Activated naive CD4-positive, alpha-beta T cell treated with anti-CD3 and anti-CD28 coated beads, Interleukin-2, amount 50 U/mL, for 24 hours (primary cell): ENCODE data around the gene HDAC4.

Experiments used
- H3K27ac Mint-ChIP-seq: one replicate; pipeline ENCODE4 v1.8.0; 2021; ENCODE audit warnings: mild to moderate bottlenecking, mixed read lengths
- H3K27me3 Mint-ChIP-seq: one replicate; pipeline ENCODE4 v1.8.0; 2021; ENCODE audit warnings: mixed read lengths
- H3K36me3 Mint-ChIP-seq: one replicate; pipeline ENCODE4 v1.8.0; 2021; ENCODE audit warnings: mixed read lengths
- H3K4me1 Mint-ChIP-seq: one replicate; pipeline ENCODE4 v1.8.0; 2021; ENCODE audit warnings: mixed read lengths
- H3K4me3 Mint-ChIP-seq: one replicate; pipeline ENCODE4 v1.8.0; 2021; ENCODE audit warnings: mild to moderate bottlenecking, mixed read lengths
- H3K9me3 Mint-ChIP-seq: one replicate; pipeline ENCODE4 v1.8.0; 2021; ENCODE audit warnings: mixed read lengths

The HDAC4 gene

GRCh38 chr2:239000500-239001073 is 400.2 kb downstream of the HDAC4 start:
- peaks cover 2% of the 10 kb centered on the region for H3K36me3 Mint-ChIP-seq
- no peak overlapping the region for H3K27ac Mint-ChIP-seq
- H3K4me1 Mint-ChIP-seq, result no peaks in the 10 kb centered on the region
- H3K27me3 Mint-ChIP-seq, result peaks cover 10% of the 10 kb centered on the region
- no peak overlapping the region for H3K4me3 Mint-ChIP-seq
- peaks cover 9% of the 10 kb centered on the region for H3K9me3 Mint-ChIP-seq

GRCh38 chr2:239000089-239000488 is 400.7 kb downstream of the HDAC4 start:
- Mint-ChIP-seq H3K4me1 (no peaks in the 10 kb centered on the region), H3K36me3 (peaks cover 2% of the 10 kb centered on the region), H3K9me3 (peaks cover 9% of the 10 kb centered on the region), H3K4me3 (no peak overlapping the region), H3K27me3 (peaks cover 10% of the 10 kb centered on the region), H3K27ac (no peak overlapping the region)

DNA sequence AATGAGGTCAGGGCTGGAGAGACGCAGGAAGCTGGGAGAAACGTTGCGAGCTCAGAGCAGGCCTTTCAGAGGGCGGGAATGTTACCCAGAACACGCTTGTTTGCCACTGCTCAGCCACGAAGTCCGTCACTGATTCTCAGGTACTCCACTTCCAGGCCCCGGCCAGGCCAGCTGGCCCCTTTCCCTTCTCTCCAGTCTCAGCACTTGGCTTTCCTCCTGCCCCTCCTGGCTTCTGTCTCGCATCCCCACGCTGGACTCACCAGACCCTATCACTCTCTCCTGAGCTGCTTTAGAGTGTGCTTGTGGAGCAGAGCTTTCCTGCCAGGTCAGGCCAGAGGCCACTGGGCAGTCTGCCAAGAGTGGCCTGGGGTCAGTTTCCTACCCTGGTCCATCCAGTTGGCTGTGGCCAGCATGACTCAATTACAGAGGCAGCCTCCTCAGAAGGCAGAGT is 401.5 kb downstream of the HDAC4 start:
- H3K4me3 Mint-ChIP-seq, result no peak overlapping the region
- H3K27ac Mint-ChIP-seq, result no peak overlapping the region
- H3K9me3 Mint-ChIP-seq, result peaks cover 13% of the 10 kb centered on the region

DNA sequence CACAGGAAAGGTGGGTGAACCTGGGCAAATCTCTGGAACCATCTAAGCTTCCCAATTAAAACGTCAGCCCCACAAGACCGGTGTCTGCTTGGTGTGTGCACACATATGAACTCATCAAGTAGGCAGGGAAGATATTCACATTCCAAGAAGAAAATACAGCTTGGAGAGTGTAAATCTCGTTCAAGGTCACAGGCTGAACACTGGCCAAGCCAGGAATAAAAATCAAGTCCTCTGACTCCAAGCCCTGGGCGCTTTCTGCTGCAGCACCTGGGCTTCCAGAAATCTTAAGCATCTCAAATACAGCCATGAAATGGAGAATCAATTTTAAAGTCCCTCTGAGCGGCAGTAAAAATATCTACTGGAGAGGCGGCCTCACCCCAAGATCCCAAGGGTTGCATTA is 402.0 kb downstream of the HDAC4 start:
- Mint-ChIP-seq H3K27ac (no peak overlapping the region), H3K27me3 (peaks cover 9% of the 10 kb centered on the region), H3K36me3 (peaks cover 3% of the 10 kb centered on the region), H3K4me1 (no peaks in the 10 kb centered on the region), H3K4me3 (no peak overlapping the region), H3K9me3 (peaks cover 17% of the 10 kb centered on the region)

More for the DNA sequence above, 401.5 kb downstream of the HDAC4 start:
- H3K36me3 Mint-ChIP-seq, result peaks cover 2% of the 10 kb centered on the region
- H3K4me1 Mint-ChIP-seq, result no peaks in the 10 kb centered on the region
- peaks cover 10% of the 10 kb centered on the region for H3K27me3 Mint-ChIP-seq
